HEK293 (cell line): Measurements from ENCODE around the gene TBC1D8.
A peak's percentile ranks its signal among the peaks of the same experiment; 100 is the strongest.

Experiments used
- CTCF ChIA-PET: fragments of 350-600 bp; formaldehyde crosslinking; extraction: SDS; loops from one replicate; lab custom pipeline; 2021; ENCODE audit warnings: antibody characterized with exemption; lab: Yijun Ruan, JAX
- POLR2A ChIA-PET: fragments of 300-600 bp; formaldehyde crosslinking; extraction: SDS; loops from one replicate; lab custom pipeline; 2020; ENCODE audit warnings: antibody characterized with exemption, inconsistent platforms; lab: Yijun Ruan, JAX
- H3K27ac ChIP-seq: fragments of 200-500 bp; sonication (Bioruptor generic); 2 replicates; pipeline ENCODE4 v1.5.1; 2014; ENCODE audit warnings: low read depth, low read length, control low read depth, inconsistent platforms; ENCODE audit errors: extremely low read depth
- H3K36me3 ChIP-seq, 2 experiments: fragments of 200-500 bp in 1 of 2; sonication (Bioruptor generic) in 1 of 2; 1 replicate in 1 of 2; 2 replicates in 1 of 2; pipeline ENCODE4 v1.5.1; 2014 to 2017; ENCODE audit warnings: inconsistent platforms in 2 of 2, low read length in 2 of 2; ENCODE audit not compliant: control insufficient read depth in 2 of 2, insufficient read depth in 1 of 2
- H3K4me1 ChIP-seq: fragments of 200-500 bp; sonication (Bioruptor generic); 2 replicates; pipeline ENCODE4 v1.5.1; 2014; ENCODE audit warnings: mild to moderate bottlenecking, low read length, inconsistent platforms; ENCODE audit not compliant: control insufficient read depth, insufficient read depth
- H3K4me3 ChIP-seq: 2 replicates; pipeline ENCODE4 v1.5.1; 2011; ENCODE audit warnings: low read depth, mild to moderate bottlenecking, control low read depth, low read length, moderate library complexity
- H3K9me3 ChIP-seq: fragments of 200-500 bp; sonication (Bioruptor generic); 2 replicates; pipeline ENCODE4 v1.5.1; 2014; ENCODE audit warnings: low read depth, low read length, inconsistent platforms; ENCODE audit not compliant: control insufficient read depth, insufficient read depth
- GLI2 ChIP-seq: fragments of 450-650 bp; formaldehyde crosslinking; IDR thresholded peaks from 2 replicates; pipeline ENCODE4; 2017; ENCODE audit warnings: missing biosample characterization, missing genetic modification characterization, low read depth, borderline replicate concordance
- GLI4 ChIP-seq: fragments of 450-650 bp; formaldehyde crosslinking; IDR thresholded peaks from 2 replicates; pipeline ENCODE4 v1.5.1; 2016; ENCODE audit warnings: missing biosample characterization, missing genetic modification characterization
- KLF10 ChIP-seq: fragments of 450-650 bp; IDR thresholded peaks from 2 replicates; pipeline ENCODE4 v1.5.1; 2018; ENCODE audit warnings: missing biosample characterization, mild to moderate bottlenecking, missing genetic modification characterization
- MZF1 ChIP-seq: fragments of 450-650 bp; formaldehyde crosslinking; IDR thresholded peaks from 2 replicates; pipeline ENCODE4 v1.5.1; 2017; ENCODE audit warnings: missing biosample characterization, missing genetic modification characterization, borderline replicate concordance
- SCRT1 ChIP-seq: fragments of 450-650 bp; formaldehyde crosslinking; IDR thresholded peaks from 2 replicates; pipeline ENCODE4 v1.5.1; 2016; ENCODE audit warnings: missing biosample characterization, missing genetic modification characterization, borderline replicate concordance
- TSHZ1 ChIP-seq: fragments of 450-650 bp; formaldehyde crosslinking; IDR thresholded peaks from 2 replicates; pipeline ENCODE4 v1.5.1; 2016; ENCODE audit warnings: missing biosample characterization, missing genetic modification characterization, borderline replicate concordance
- ZBTB11 ChIP-seq: fragments of 450-650 bp; formaldehyde crosslinking; conservative IDR thresholded peaks from 2 replicates; pipeline ENCODE4 v1.5.1; 2016; ENCODE audit warnings: low read depth, missing biosample characterization, missing genetic modification characterization
- ZEB2 ChIP-seq: fragments of 450-650 bp; formaldehyde crosslinking; IDR thresholded peaks from 2 replicates; pipeline ENCODE4 v1.5.1; 2016; ENCODE audit warnings: missing biosample characterization, missing genetic modification characterization
- ZFP41 ChIP-seq: fragments of 450-650 bp; formaldehyde crosslinking; IDR thresholded peaks from 2 replicates; pipeline ENCODE4 v1.5.1; 2016; ENCODE audit warnings: missing biosample characterization, missing genetic modification characterization, borderline replicate concordance
- ZNF121 ChIP-seq: fragments of 450-650 bp; formaldehyde crosslinking; IDR thresholded peaks from 2 replicates; pipeline ENCODE4 v1.5.1; 2016; ENCODE audit warnings: missing biosample characterization, missing genetic modification characterization
- ZNF140 ChIP-seq: fragments of 450-650 bp; formaldehyde crosslinking; IDR thresholded peaks from 2 replicates; pipeline ENCODE4 v1.5.1; 2016; ENCODE audit warnings: missing biosample characterization, missing genetic modification characterization
- ZNF16 ChIP-seq: fragments of 450-650 bp; formaldehyde crosslinking; IDR thresholded peaks from 2 replicates; pipeline ENCODE4 v1.5.1; 2016; ENCODE audit warnings: low read depth, missing biosample characterization, missing genetic modification characterization
- ZNF175 ChIP-seq: fragments of 450-650 bp; formaldehyde crosslinking; IDR thresholded peaks from 2 replicates; pipeline ENCODE4 v1.5.1; 2016; ENCODE audit warnings: missing biosample characterization, missing genetic modification characterization
- ZNF394 ChIP-seq: fragments of 450-650 bp; formaldehyde crosslinking; IDR thresholded peaks from 2 replicates; pipeline ENCODE4 v1.5.1; 2016; ENCODE audit warnings: missing biosample characterization, missing genetic modification characterization, mild to moderate bottlenecking, moderate library complexity, borderline replicate concordance
- ZNF416 ChIP-seq: fragments of 450-650 bp; formaldehyde crosslinking; IDR thresholded peaks from 2 replicates; pipeline ENCODE4 v1.5.1; 2016; ENCODE audit warnings: missing biosample characterization, missing genetic modification characterization
- ZNF501 ChIP-seq: fragments of 450-650 bp; formaldehyde crosslinking; IDR thresholded peaks from 2 replicates; pipeline ENCODE4 v1.5.1; 2016; ENCODE audit warnings: missing biosample characterization, missing genetic modification characterization
- ZNF561 ChIP-seq: fragments of 450-650 bp; IDR thresholded peaks from 2 replicates; pipeline ENCODE4 v1.5.1; 2018; ENCODE audit warnings: missing biosample characterization, missing genetic modification characterization, borderline replicate concordance
- ZNF704 ChIP-seq: fragments of 450-650 bp; formaldehyde crosslinking; IDR thresholded peaks from 2 replicates; pipeline ENCODE4 v1.5.1; 2016; ENCODE audit warnings: missing biosample characterization, missing genetic modification characterization
- ZNF707 ChIP-seq: fragments of 450-650 bp; formaldehyde crosslinking; IDR thresholded peaks from 2 replicates; pipeline ENCODE4 v1.5.1; 2016; ENCODE audit warnings: missing biosample characterization, missing genetic modification characterization
- ZSCAN4 ChIP-seq: fragments of 450-650 bp; formaldehyde crosslinking; IDR thresholded peaks from 2 replicates; pipeline ENCODE4 v1.5.1; 2017; ENCODE audit warnings: missing biosample characterization, missing genetic modification characterization
- TF ChIP-seq, protein P1 (sequence below): fragments of 450-650 bp; formaldehyde crosslinking; IDR thresholded peaks from 2 replicates; pipeline ENCODE4 v1.5.1; 2016; ENCODE audit warnings: missing biosample characterization, missing genetic modification characterization

Gene TBC1D8

DNA sequence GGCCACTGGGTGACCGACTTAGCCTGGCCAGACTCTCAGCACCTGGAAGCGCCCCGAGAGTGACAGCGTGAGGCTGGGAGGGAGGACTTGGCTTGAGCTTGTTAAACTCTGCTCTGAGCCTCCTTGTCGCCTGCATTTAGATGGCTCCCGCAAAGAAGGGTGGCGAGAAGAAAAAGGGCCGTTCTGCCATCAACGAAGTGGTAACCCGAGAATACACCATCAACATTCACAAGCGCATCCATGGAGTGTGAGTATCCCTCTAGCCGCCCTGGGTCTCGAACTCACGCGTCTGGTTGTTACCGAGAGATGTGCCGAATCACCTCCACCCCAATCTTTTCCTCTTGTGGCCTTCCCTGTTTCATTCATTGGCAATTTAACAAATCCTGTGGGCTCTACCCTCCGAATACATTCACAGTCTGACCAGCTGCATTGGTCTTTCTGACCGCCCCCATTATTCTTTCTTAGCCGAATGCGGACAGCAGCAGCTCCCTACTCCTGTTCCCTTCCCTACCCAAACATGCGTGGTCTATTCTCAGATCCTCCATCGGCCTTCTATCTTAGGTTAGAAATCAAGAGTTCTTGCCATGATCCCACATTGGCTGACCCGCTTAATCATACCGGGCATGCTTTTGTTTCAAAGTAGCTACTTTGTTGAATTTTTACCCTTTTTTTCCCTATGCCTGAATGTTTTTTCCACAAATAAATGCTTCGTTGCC is 148.5 kb downstream of the TBC1D8 start:
- TF ChIP-seq ZNF140: no peak
- peak; percentile 7; the same call in 1 of the 2 replicates for TF ChIP-seq ZNF561 (tag by site-specific recombination)
- TF ChIP-seq ZNF16 (tag by site-specific recombination): no peak
- no peak for TF ChIP-seq ZNF175 (tag by site-specific recombination)
- no peak for TF ChIP-seq ZNF707 (tag by site-specific recombination)
- 0 out of 2 replicates have a peak, but pooled peaks have one; percentile 7 for TF ChIP-seq ZSCAN4 (tag by site-specific recombination)
- TF ChIP-seq TSHZ1 (tag by site-specific recombination): no peak
- no peak for TF ChIP-seq ZNF501 (tag by site-specific recombination)
- TF ChIP-seq GLI4 (tag by site-specific recombination): no peak
- TF ChIP-seq SCRT1 (tag by site-specific recombination): no peak
- 0 out of 2 replicates have a peak, but pooled peaks have one; percentile 1 for TF ChIP-seq ZNF121
- no peak for TF ChIP-seq ZNF704 (tag by site-specific recombination)
- 0 out of 2 replicates have a peak, but pooled peaks have one; percentile 8 for TF ChIP-seq ZNF394
- no peak for TF ChIP-seq ZEB2
- no peak for TF ChIP-seq ZNF416
- no peak for TF ChIP-seq MZF1
- TF ChIP-seq, all 188 proteins: peak for 4
- peak overlapping the region; percentile 98 for H3K27ac ChIP-seq
- H3K36me3 ChIP-seq: peaks cover 33 to 53% of the 10 kb centered on the region in 2 experiments
- H3K9me3 ChIP-seq: no peaks in the 10 kb centered on the region
- POLR2A ChIA-PET: interaction anchor here (0.9 to 2.0 kb wide), 12 partner anchors 15 to 440 kb away, joined by 3 to 12 read pairs (median 4); partner anchors contain the start of genes PDCL3 and TBC1D8
- no peaks in the 10 kb centered on the region for H3K4me1 ChIP-seq
- peak overlapping the region; percentile 93 for H3K4me3 ChIP-seq
- CTCF ChIA-PET: interaction anchor here (0.6 to 2.5 kb wide), 5 partner anchors 9 to 396 kb away, joined by 3 to 17 read pairs (median 5); no protein-coding TSS in a partner anchor

DNA sequence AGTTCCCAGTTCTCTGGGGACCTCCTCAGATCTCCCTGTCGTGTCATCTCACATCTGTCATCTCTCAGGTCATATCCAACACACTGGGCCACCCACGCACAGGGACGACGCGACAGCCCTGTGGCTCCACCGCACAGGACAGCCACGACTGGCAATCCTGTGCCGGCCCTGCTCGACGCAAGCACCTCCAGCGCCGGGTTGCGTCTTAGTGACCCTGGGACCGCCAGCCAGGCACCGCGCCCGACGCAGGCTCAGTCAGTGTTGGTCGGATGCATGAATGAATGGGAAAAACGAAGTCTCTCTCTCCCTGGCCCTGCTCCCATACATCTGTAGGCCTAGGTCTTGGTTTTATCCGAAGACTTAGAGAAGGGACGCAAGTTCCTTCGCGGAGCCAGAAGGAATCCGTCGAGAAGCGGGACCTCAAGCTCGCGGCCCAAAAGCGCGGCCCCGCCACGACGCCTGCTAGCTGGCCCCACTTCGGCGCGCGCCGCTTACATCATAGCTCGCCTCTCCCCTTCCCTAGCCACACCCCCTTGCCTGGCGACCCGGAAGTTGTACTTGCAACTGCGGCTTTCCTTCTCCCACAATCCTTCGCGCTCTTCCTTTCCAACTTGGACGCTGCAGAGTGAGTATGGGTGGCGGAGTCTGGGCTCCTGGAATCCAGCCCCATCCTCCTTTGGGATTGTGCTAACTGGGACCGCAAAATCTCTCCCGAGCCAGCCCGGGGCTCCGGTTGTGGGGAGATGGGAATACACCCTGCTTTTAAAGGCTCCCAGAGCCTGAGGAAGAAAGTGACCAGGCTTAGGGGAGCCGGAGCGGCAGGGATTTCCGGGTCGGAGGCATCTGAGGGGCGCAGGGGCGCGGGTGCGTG is 149.3 kb downstream of the TBC1D8 start, which contains the start of gene RPL31:
RPL31 (plus strand) TSS at position 599 of the 871 bp plus-strand sequence. CDS start 413 bp downstream, outside the sequence.
- H3K36me3 ChIP-seq: peaks cover 27 to 45% of the 10 kb centered on the region in 2 experiments
- ChIA-PET CTCF (interaction anchor here (0.6 to 1.9 kb wide), 3 partner anchors 10 to 392 kb away, joined by 3 to 6 read pairs (median 3); no protein-coding TSS in a partner anchor), POLR2A (interaction anchor here (0.5 to 2.0 kb wide), 20 partner anchors 8 to 439 kb away, joined by 3 to 12 read pairs (median 4); partner anchors contain the start of genes PDCL3 and RNF149)
- H3K4me1 ChIP-seq: no peaks in the 10 kb centered on the region
- H3K9me3 ChIP-seq: no peaks in the 10 kb centered on the region
- peak within 1 kb of the TSS; percentile 93 for H3K4me3 ChIP-seq
- peak within 1 kb of the TSS; percentile 98 for H3K27ac ChIP-seq
- TF ChIP-seq KLF10 (tag by site-specific recombination) (peak; percentile 64; the same call in 1 of the 2 replicates), GLI2 (tag by site-specific recombination) (no peak), ZFP41 (tag by site-specific recombination) (no peak), ZBTB11 (tag by site-specific recombination) (peak; percentile 94)
- TF ChIP-seq, protein P1, sequence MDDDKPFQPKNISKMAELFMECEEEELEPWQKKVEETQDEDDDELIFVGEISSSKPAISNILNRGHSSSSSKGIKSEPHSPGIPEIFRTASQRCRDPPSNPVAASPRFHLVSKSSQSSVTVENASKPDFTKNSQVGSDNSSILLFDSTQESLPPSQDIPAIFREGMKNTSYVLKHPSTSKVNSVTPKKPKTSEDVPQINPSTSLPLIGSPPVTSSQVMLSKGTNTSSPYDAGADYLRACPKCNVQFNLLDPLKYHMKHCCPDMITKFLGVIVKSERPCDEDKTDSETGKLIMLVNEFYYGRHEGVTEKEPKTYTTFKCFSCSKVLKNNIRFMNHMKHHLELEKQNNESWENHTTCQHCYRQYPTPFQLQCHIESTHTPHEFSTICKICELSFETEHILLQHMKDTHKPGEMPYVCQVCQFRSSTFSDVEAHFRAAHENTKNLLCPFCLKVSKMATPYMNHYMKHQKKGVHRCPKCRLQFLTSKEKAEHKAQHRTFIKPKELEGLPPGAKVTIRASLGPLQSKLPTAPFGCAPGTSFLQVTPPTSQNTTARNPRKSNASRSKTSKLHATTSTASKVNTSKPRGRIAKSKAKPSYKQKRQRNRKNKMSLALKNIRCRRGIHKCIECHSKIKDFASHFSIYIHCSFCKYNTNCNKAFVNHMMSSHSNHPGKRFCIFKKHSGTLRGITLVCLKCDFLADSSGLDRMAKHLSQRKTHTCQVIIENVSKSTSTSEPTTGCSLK (tag by site-specific recombination): no peak
